NCI-H82 (cell line): ENCODE data around the gene MEIS2.

Experiments
- DNase-seq: peaks from one replicate; lab custom pipeline; 2025; lab: John Stamatoyannopoulos, UW

MEIS2 gene

DNA sequence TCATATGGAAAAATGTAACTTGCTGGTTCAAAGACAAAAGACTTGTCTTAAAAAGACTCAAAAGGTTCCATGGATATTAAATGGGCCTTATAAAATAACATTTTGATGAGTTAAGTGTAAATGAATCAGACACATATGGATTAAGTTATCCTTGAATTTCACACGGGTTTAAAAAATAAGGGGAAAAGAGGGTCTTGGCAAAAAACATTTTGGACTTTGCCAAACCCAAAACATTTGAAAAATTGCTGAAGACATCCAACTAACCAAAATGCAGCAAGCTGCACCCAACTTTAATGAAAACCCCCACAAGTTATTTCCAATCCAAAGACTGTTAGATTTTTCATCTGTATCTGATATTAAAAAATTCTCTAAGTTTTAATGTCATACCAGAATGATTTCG, 200.7 kb downstream of the MEIS2 start:
- DNase-seq: no peak

DNA sequence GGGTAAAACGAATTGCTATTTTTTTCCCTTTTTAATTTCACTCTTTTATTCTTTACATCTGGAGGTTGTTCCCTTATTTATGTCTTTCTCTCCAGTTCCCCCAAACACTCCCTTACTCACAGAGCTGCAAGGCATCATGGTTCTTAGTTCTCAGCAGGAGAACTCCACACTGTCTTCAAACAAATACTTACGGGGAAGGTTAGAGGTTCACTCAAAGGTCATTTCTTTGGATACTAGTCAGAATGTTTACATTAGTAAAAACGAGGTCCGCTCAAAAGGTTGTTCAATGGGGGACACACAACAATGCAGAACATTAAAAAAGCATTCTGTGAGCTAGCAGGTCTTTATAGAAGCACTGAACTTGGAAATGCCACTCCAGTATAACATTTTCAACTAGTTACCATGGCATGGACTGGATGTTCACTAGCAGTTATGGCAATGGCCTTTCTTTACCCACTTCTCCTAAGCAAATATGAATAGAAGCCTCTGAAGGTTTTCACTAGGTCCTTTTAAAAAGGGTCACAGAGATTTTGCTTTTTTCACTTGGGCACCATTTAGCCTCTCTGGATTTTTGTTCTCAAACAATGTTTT, 201.7 kb downstream of the MEIS2 start:
- DNase-seq: no peak

DNA sequence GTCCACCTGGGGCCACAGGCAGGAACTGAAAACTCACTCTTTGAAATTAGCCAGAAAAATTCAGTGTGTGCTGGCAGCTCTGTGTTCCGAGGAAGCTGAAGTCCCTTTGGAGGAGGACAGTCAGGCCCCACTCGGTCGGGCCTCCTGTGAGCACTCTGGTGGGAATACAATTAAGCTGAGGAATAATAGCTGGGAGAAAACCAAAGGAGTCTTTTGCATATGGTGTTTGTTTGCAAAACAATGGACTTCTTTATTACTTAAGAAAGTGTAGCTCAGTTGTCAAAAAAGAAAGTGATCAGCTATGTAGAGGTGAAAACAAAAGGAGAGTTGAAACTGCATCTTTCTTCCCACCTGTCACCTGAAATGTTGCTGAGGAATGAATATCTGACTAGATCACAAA, 202.5 kb downstream of the MEIS2 start:
- DNase-seq: no peak

DNA sequence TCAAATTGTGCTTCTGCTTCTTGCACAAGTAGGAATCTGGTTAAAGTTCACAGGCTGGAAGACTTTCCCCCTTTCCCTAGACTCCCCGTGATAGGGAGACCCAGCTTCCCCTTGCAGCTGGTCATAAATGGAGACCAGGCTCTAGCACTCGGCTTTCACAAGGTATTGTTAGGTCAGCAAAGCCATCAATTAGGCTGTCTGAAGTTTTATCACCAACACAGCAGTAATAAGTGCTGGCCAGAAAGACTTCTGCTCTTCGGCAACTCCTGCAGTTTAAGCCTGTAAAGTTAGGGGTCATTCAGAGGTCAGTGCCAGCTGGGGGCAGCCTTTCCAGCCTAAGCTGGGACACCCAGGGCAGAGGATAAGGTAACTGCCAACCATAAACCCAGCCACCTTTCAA, 203.4 kb downstream of the MEIS2 start:
- peak; percentile 46 for DNase-seq

DNA sequence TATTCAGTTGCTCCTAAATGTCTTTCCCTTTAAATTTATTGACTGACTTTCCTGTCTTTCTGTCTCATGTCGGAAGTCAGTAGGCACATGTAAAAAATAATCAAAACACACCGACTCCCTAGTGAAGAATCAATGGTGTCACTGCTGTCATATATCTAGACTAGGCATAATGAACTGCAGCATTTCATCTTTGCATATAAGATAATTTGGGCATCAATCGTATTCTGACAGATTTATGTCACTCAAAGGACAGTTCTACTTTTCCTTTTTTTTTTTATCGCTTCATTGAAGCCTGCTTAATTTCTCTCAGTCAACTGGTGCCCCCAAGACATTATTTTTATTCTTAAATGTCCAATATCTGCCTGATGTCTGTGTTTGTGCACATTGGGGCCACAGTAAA, 206.3 kb downstream of the MEIS2 start:
- DNase-seq: peak; percentile 41

DNA sequence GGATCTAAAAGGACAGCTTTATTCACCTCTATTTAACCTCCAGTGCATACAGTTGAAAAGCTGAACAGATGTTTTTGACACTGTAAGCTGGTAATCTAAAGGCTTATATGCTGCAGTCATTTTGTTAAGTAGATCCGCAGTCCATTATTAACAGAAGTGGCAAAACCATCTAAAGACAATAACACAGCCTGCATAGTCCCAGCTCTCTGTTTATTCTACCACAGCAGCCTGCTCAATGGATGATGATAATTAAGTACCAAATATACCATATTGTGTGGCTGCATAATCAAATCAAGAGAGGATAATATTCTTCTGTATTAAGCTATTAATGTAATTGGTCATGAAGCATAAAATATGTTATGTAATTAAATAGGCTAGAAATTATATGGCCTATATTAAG, 207.1 kb downstream of the MEIS2 start:
- peak; percentile 97 for DNase-seq

DNA sequence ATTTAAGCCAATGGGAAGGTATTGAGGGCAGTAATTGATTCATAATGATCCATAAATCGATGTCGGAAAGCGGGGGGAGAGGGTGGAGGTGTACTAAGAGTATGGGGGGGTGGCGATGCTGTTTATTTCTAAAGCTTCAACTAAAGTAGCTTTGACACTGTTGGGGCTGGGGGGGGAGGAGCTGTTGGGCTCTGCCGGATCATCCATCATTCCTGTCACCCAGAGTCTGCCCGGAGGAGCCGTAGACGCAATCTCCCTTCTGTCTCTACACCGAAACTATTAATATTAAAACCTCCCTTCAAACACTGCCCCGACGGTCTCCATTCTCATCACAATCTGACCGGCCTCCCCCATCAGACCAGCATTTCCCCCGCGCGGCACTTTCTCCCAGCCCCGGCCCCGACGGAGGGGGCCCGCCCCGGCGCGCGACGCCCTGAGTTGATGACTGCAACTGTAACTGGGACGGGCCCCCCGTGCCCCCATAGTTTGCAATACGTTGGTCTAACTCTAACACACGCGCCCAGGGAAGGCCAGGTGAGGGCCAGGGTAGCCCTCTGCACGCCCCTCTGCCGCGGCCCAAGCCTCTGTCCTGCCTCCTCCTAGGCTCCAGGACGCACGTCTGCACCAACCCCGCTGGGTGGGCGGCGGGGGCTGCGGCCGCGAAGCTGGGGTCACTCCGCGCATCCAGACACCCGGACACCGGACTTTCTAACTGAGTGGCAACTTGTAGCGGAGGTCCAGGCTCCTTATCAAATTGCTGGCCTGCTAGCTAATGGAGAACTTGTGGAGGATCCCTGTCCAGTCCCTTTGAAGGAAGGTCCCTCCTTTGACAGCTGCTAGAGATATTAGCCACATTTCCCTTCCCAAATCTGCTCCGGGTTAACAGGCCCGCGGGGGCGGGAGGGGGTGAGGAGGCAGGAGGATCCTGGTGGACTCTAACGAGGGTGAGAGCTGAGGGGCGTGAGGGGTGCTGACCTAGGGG, 212.0 kb downstream of the MEIS2 start:
- peak; percentile 94 for DNase-seq

DNA sequence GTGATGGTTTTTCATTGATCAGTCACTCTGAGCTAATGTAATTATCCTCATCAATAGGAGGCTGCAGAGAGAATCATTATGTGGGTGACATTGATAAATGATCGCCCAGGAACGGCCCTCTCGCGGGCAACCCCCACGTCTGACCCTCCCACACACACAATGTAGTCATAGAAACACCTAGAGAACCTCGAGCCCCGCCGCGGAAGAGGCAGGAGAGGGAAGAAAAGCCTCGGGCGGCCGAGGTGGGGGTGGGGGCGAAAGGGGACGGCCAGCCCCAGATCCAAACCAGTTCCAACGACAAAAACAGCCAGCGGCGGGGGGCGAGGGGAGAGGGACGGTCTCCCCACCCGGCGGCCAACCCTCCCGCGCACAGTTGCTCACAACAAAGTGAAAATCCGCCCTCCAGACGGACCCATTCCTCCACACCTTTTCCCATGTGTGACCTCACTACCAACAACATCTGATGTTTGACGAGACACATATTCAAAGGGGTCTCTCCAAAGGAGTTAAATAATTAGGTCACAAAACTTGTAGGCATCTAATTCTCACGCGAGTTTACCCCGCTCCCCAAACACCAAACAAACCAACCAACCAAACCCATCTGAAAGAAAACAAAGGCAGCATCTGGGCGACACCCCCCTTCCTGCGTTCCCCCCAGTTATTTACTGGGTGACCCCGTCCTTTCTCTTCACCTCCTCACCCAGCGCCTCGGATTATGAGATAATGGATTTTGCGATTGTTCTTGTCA, 213.0 kb downstream of the MEIS2 start:
- DNase-seq: peak; percentile 91

DNA sequence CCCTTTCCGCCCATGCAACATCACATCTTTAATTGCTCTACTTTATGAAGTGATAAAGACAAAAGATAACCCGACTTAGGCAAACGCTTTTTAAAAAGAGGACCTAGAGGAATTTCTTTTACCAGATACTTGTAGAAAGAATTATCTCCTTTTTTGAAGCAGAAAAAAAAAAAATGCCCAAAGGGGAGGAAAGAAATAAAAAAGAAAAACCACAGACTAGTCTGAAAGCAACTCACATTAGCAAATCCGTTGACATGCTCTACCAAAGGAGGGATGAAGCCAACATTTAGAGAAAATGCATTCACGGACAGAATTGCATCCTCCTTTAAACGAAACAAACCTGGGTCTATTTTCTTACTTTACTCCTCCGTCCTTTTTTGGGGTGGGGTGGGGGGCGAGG, 213.6 kb downstream of the MEIS2 start:
- DNase-seq: peak; percentile 38

DNA sequence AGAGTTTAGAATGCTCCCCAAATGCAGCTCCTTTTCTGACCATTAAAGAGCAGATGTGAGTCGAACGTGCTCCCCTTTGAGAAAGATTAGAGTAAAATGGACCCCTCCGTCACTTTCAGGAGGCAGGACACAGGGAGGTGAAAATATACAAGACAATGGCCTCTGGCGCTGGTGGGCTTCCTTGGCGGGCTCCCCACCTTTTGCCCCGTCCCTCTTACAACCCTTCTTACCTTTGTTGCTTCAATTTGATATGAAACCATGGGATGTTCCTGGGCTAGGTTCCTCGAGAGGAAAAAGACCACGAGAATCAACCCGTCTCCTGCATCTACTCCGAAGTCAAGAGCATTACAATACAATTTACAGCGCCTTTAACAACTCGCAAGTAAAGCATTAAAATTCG, 214.2 kb downstream of the MEIS2 start:
- no peak for DNase-seq

DNA sequence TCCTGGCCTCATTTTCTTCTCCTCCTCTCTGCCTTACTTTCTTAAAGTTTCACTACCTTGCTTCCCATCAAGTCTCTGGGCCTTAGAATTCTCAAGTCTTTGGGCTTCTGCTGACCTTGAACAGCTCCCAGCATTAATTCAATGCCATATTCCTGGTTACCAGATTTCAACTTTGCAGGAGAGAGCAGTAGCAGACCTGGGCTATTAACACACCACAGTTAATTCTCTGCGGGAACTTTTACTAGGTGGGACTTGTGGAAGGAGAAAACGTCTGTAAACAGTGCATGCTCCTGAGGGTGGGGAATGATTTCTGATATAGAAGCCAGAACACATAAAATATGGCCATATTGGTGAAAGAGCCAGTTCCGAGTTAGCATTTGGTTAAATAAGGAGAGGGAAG, 214.6 kb downstream of the MEIS2 start:
- peak; percentile 35 for DNase-seq

DNA sequence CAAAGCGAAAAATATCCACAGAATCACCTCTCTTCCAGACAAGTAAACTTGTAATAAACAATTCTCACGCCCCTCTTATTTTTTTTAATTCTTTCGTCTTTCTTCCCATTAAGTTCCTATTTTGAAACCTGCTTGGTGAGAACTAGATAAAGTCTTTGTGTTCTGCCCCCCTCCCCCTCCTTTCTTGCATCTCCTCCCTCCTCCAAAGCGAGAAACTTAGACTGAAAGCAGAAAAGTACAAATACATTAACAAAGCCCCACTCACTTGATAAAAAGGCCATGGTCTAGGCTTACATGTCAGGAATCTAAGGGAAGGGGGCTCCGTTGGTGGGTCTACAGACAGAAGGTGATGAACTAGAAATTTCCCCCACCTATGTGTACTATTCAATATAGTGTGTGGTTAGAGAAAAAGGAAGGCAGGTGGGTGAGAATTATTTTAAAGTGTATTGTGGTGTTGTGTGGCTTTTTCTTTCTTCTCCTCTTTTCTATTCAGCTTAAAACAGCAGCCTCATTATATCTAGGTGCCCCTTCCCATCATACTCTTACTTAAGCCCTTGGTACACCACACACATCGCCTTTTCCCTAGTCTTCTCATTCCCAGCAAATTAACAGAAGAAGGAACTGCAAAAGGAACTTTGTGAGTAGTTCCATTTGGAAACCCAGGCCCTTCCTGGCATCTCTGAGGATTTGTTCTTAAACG, 215.3 kb downstream of the MEIS2 start:
- no peak for DNase-seq

DNA sequence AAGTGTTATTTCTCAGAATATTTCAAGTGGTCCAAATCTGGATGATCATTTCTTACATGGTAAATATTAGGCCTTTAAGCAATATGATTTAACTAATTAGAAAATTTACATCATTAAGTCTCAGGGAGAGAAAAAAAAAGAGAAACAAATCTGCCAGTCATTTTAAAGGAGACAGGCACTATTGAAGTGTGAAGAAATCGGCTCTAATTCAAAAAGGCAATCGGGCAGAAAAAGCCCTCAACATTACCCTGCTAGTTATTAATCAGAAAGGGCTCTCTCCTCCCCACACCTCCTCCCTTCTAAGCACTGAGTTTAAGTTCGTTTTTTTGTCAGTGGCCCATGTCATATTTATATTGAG, 215.9 kb downstream of the MEIS2 start:
- DNase-seq: no peak

DNA sequence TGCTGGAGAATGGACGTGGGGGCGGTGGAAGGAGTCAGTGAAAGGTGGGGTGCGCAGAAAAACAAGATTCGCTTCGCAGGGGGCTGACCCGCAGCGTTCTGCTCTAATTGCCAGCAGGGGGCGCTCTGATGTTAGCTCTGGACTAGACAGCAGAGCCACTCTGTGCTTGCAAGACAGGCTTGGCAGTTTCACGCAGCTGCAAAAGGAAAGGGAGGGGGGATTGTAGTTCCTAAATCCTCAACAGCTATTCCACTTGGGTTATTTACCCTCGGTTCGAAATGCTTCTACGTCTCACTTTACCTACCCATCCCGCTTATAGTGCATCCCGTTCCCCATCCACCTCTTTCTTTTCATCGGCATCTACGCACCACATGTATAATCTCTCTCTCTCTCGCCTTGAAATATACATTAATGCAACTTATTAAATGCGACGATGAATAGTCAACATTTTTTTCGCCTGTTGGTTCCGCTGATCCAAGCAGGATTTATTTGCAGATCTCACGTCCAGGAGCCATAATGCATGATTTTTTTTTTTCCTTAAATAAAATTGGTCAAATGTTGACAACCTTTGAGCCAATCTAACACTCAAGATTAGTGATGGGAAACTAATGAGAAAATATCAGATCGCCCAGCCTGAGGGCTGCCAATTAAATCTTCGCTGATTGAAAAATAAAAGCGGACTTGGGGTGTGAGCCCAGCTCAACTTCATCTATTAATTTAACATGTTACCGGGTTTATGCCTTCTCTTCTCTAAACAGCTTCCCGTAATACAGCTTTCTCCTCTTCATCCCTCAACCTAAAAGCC, 216.4 kb downstream of the MEIS2 start:
- peak; percentile 97 for DNase-seq

DNA sequence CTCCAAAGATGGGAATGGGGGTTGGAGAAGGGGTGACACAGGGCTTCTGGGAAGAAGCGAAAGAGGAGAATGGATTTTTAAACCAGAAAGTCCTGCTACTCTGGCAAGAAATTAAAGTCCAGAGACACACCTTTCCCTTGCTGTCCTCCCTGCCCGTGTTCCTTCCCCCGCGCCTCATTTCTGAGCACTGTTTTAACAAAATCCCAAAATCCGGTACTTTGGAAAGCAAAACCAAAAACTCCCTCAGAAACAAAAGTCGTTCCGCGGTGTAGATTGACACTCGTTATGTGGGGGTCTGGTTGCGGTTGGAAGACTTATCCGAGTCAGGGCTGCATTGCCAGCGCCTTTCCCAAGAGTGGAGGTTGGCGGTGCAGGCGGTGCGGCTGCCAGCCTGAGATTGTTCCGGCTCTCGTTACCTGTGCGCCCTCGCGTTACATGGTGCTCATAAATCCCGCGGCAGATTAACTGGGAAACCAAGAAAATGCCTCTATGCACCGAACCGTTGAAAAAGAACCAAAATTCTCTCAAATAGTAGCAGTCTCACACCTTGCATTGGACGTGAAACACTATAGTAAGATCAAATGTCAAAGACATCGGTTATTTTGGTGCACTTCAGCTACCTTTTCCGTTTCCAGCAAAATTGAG, 217.7 kb downstream of the MEIS2 start:
- DNase-seq: no peak

DNA sequence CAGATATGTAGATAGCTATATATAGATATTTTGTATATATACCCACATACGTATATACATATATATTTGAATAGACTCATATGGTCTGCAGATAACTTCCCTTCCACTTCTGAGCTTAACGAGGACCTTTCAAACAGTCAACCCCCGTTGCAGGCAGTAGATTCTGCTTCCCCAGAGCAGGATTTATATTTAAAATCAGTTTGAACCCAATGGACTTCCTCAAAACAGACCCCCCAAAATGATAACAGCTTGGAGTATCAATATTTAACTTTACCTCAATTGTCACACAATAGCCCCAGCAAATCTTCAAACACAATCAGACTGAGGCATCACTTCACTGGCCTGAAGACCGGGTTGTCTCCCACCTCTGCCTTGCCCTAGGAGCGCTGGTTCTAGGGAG, 218.3 kb downstream of the MEIS2 start:
- DNase-seq: no peak

DNA sequence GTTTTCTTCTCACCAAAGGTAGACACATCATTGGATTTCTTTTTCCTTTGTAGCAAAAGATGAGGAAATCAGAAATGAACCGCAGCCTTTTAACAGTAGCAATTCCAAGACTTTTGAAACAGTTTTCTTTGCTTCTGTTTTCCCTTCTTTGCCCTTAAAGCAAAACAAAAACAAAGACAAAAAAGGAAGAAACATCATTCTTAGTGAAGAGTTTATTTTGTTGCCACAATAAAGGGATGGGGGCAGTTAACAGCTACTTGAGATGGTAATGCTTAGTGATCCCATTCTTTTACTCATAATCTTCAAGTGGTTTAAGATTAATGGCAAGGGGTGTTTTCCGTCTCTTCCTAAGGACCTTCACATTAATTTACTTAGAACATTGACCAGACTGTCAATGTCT, 218.8 kb downstream of the MEIS2 start:
- DNase-seq: peak; percentile 70

DNA sequence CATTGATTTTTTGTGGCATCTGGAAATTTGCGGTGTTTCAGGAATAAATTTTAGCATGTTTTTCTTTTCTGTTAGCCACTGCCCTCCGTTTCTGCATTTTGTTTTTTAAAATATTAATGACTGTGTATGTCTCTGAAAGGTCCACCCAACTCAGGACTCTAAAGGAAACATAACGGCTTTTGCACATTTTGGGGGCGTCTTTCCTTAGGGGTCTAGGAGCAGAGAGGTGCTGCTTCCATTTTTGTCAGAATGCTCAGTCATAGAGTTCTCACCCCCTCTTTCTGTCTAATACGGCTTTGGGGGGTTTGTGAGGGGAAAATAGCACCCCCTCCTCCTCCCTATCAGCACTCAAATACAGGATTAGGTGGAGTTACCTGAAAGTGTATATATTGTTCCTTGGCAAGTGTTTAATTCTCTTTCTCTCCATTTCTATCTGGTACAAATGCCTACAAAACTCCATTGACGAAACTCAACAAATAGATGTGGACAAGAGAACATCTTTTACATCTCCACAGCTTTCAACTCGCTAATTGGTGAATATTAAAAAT, 219.4 kb downstream of the MEIS2 start:
- DNase-seq: no peak

DNA sequence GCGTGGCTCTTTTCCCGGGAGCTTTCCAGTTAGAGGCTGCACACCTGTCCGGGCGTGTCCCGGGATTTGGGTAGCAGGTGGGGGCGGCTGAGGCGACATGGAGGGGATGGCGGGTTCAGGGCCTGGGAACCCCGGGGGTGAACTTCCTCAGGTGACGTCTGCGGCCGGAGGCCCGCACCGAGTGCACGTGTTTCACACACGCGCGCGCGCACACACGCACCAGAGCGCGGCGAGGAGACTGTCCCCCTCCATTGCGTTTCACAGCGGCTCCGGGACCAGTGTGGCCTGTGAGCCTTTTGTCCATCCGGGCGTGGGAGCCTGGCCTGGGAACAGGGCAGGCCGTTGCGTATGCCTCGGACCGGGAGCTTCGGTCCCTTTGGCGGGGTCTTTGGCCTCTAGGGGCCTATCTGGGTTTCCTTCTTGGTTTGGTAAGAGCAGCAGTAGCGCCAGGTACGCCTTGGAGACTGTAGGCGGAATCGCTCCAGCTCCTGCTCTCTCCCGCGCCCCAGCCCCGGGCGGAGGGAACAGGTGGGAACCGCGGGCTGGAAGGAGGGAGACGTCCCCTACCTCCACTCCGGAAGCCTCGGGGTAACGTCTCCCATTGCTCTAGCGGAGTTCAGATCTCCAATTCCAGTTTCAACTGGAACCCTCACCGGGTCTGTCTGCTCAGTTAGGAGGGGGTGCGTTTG, 220.0 kb downstream of the MEIS2 start:
- no peak for DNase-seq
